Measurements from ENCODE around the gene XRN2.

The XRN2 gene

GRCh38 chr20:21432911-21433310 lies 129.8 kb downstream of the XRN2 start:
- DNase-seq (ENCODE audit: low read depth), result no peak

GRCh38 chr20:21433329-21433890 lies 130.3 kb downstream of the XRN2 start:
- DNase-seq (ENCODE audit: low read depth), result no peak

GRCh38 chr20:21435576-21435975 lies 132.4 kb downstream of the XRN2 start:
- no peak for DNase-seq (ENCODE audit: low read depth)

GRCh38 chr20:21436205-21436604 lies 133.1 kb downstream of the XRN2 start:
- DNase-seq (ENCODE audit: low read depth), result no peak

- DNase-seq (ENCODE audit: low read depth), result no peak
These were observed 134.1 kb downstream of the XRN2 start for GRCh38 chr20:21437248-21437647.

- no peak for DNase-seq (ENCODE audit: low read depth)
These were observed 134.7 kb downstream of the XRN2 start for GRCh38 chr20:21437816-21438215.
